Measurements from ENCODE around the gene SCYGR7.

SCYGR7 gene, protein sequence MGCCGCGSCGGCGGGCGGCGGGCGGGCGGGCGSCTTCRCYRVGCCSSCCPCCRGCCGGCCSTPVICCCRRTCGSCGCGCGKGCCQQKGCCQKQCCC

GRCh38 chr2:227728035-227728434 is at the start of gene SCYGR7:
Gene SCYGR7 (plus strand): TSS chr2:227728335. CDS start chr2:227728335, 0 bp downstream.
- no peak within 1 kb of the TSS for H3K4me3 ChIP-seq (replicated peaks; ENCODE audit: low read depth, low read length)
- DNase-seq (ENCODE audit: extremely low read depth, low read depth) = no peak
- no peak for TF ChIP-seq CTCF (IDR thresholded peaks at IDR 0.05; ENCODE audit: low read depth, low read length, missing control alignments)

- H3K4me3 ChIP-seq (replicated peaks; ENCODE audit: low read depth, low read length) = no peak overlapping the region
- TF ChIP-seq CTCF (IDR thresholded peaks at IDR 0.05; ENCODE audit: low read depth, low read length, missing control alignments) = no peak
- no peak for DNase-seq (ENCODE audit: extremely low read depth, low read depth)
Measured at GRCh38 chr2:227684258-227684657, 43.9 kb upstream of the SCYGR7 start.

GRCh38 chr2:227687189-227687588 is 40.9 kb upstream of the SCYGR7 start:
- H3K4me3 ChIP-seq (replicated peaks; ENCODE audit: low read depth, low read length) = no peak overlapping the region
- no peak for TF ChIP-seq CTCF (IDR thresholded peaks at IDR 0.05; ENCODE audit: low read depth, low read length, missing control alignments)
- no peak for DNase-seq (ENCODE audit: extremely low read depth, low read depth)

DNA sequence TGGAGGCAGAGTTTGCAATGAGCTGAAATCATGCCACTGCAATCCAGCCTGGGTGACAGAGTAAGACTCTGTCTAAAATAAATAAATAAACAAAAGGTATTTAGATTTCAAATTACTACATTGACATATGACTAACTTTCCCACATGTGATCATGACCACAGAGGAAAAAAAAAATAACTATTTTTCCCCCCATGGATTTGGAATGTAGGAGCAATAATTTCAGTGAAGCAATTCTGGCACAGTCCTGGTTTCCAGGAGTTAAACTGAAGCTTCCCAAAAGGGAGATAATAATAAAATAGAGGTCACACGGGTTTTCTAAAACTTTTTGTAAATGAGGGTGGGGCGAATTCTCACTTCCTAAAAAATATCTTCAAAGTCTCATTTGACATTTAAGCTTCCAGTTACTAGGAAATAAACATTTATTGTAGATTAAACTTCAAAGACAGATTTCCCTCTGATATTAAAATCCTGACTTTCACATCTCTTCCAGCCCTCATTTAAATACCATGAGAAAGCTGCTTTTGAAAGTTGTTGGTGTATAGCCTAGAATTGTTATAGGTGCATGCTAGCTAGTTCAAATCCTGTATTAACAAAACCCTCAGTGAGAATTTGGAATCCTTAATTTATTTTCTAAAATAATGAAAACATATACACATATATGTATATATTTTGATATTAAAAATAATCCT is 31.0 kb upstream of the SCYGR7 start:
- TF ChIP-seq CTCF (IDR thresholded peaks at IDR 0.05; ENCODE audit: low read depth, low read length, missing control alignments) = no peak
- no peak overlapping the region for H3K4me3 ChIP-seq (replicated peaks; ENCODE audit: low read depth, low read length)
- no peak for DNase-seq (ENCODE audit: extremely low read depth, low read depth)

GRCh38 chr2:227701556-227701955 is 26.6 kb upstream of the SCYGR7 start:
- H3K4me3 ChIP-seq (replicated peaks; ENCODE audit: low read depth, low read length) = no peak overlapping the region
- no peak for DNase-seq (ENCODE audit: extremely low read depth, low read depth)
- TF ChIP-seq CTCF (IDR thresholded peaks at IDR 0.05; ENCODE audit: low read depth, low read length, missing control alignments) = no peak

DNA sequence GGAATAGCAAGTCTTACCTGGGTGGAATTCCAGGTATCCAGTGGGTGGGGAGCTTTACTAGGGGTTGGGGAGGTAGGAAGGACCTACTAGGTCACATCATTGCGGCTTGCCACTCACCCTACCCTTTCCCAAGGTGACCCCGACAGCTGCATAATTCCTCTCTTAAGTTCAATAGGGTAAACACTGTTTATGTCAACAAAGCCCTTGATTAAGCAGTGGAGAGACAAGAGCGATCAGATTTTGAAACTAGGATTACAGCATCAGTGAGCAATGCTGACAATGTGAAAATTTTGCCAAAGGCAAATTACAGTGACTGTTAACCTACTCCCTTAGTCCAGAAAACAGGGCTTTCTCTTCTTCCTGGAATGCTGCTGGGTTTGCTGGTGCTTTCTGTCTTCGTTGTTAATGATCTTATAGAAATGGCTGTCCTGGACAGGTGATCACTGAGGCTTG is 24.8 kb upstream of the SCYGR7 start:
- DNase-seq (ENCODE audit: extremely low read depth, low read depth) = no peak
- TF ChIP-seq CTCF (IDR thresholded peaks at IDR 0.05; ENCODE audit: low read depth, low read length, missing control alignments) = no peak
- H3K4me3 ChIP-seq (replicated peaks; ENCODE audit: low read depth, low read length) = no peak overlapping the region

Measured in HFF-Myc (cell line).